Endothelial cell (in vitro differentiated cells): Measurements from ENCODE around the gene TIMM44. TPM values are rescaled to one million over a fixed set of nuclear protein-coding genes. Genes with fewer than 3 reads are reported as not detected.

Experiments used
- DNase-seq: peaks from one replicate; pipeline ENCODE4 v3.0.0; 2021; ENCODE audit warnings: low spot score
- H3K27ac Mint-ChIP-seq: one replicate; pipeline ENCODE4 v1.8.0; 2021; ENCODE audit warnings: mixed read lengths, inconsistent platforms; ENCODE audit not compliant: unreplicated experiment
- H3K27me3 Mint-ChIP-seq: one replicate; pipeline ENCODE4 v1.8.0; 2021; ENCODE audit warnings: mild to moderate bottlenecking, moderate library complexity, mixed read lengths, inconsistent platforms; ENCODE audit not compliant: unreplicated experiment
- H3K36me3 Mint-ChIP-seq: one replicate; pipeline ENCODE4 v1.8.0; 2021; ENCODE audit warnings: mild to moderate bottlenecking, low read depth, mixed read lengths, inconsistent platforms; ENCODE audit not compliant: unreplicated experiment
- H3K4me1 Mint-ChIP-seq: one replicate; pipeline ENCODE4 v1.8.0; 2021; ENCODE audit warnings: mild to moderate bottlenecking, mixed read lengths, inconsistent platforms; ENCODE audit not compliant: unreplicated experiment
- H3K4me3 Mint-ChIP-seq: one replicate; pipeline ENCODE4 v1.8.0; 2021; ENCODE audit warnings: mild to moderate bottlenecking, mixed read lengths, inconsistent platforms; ENCODE audit not compliant: unreplicated experiment
- H3K9me3 Mint-ChIP-seq: one replicate; pipeline ENCODE4 v1.8.0; 2021; ENCODE audit warnings: mixed read lengths, inconsistent platforms; ENCODE audit not compliant: unreplicated experiment
- total RNA-seq: library from RNA; stranded (reverse); fragmentation: NEBNext Ultra II Directional; extraction: Animal tissue kit (Norgen Biotek cat#: 25700); gene quantifications from one replicate; pipeline ENCODE4 v1.2.1, GENCODE V29; 2021; ENCODE audit not compliant: unreplicated experiment
- TF ChIP-seq, protein P1 (sequence below): fragments of 200-600 bp; sonication (generic); IDR thresholded peaks from one replicate; pipeline ENCODE4 v1.5.0; 2021; ENCODE audit warnings: antibody characterized with exemption; ENCODE audit not compliant: unreplicated experiment

TIMM44 gene
- total RNA-seq, 1 donor from 2014 or later, result 46.5 TPM

DNA sequence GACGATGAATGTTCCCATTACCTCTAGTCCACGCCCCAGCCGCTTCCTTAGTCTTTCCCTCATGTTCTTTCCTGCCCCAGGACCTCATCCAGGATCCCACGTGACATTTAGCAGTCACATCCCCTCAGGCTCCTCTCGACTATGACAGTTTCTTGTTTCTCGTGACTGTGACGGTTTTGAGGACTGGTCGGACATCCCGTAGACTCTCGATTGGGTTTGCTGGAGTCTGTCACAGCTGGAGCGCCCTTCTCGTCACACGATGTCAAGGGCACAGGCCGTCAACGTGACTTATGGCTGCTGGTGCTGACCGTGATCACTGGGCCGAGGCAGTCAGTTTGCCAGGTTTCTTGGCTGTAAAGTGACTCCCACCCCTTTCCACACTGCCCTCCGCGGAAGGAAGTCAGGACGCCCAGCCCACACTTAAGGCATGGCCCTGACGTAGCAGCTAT is 39.2 kb upstream of the TIMM44 start:
- Mint-ChIP-seq H3K4me1 (peaks cover 9% of the 10 kb centered on the region), H3K9me3 (no peaks in the 10 kb centered on the region), H3K4me3 (peak overlapping the region; percentile 31), H3K27ac (peak overlapping the region; percentile 30), H3K36me3 (peaks cover 44% of the 10 kb centered on the region), H3K27me3 (peaks cover 16% of the 10 kb centered on the region)
- DNase-seq, result no peak
- TF ChIP-seq, protein P1, sequence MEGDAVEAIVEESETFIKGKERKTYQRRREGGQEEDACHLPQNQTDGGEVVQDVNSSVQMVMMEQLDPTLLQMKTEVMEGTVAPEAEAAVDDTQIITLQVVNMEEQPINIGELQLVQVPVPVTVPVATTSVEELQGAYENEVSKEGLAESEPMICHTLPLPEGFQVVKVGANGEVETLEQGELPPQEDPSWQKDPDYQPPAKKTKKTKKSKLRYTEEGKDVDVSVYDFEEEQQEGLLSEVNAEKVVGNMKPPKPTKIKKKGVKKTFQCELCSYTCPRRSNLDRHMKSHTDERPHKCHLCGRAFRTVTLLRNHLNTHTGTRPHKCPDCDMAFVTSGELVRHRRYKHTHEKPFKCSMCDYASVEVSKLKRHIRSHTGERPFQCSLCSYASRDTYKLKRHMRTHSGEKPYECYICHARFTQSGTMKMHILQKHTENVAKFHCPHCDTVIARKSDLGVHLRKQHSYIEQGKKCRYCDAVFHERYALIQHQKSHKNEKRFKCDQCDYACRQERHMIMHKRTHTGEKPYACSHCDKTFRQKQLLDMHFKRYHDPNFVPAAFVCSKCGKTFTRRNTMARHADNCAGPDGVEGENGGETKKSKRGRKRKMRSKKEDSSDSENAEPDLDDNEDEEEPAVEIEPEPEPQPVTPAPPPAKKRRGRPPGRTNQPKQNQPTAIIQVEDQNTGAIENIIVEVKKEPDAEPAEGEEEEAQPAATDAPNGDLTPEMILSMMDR, result no peak

DNA sequence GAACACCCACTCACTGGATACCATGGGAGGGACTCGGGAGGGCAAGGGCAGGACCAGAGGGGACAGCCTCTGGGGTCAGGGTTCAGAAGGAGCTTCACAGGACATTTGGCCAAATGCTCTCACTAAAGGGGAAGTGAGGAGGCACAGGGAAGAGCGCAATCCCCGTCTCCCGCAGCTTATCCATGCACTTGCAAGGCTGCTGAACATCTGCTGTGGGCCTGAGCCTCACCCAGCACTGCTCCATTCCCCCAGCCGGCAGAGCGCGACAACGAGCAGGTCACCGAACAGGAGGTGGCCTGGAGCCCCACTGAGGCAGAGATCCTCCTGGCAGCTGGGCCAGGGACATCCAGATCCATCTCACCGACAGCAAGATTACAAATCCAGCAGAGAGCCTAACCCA is 38.6 kb upstream of the TIMM44 start:
- Mint-ChIP-seq H3K36me3 (peaks cover 41% of the 10 kb centered on the region), H3K4me1 (peaks cover 7% of the 10 kb centered on the region), H3K9me3 (no peaks in the 10 kb centered on the region), H3K4me3 (no peak overlapping the region), H3K27ac (no peak overlapping the region), H3K27me3 (peaks cover 16% of the 10 kb centered on the region)
- TF ChIP-seq, protein P1, result no peak
- DNase-seq, result no peak

DNA sequence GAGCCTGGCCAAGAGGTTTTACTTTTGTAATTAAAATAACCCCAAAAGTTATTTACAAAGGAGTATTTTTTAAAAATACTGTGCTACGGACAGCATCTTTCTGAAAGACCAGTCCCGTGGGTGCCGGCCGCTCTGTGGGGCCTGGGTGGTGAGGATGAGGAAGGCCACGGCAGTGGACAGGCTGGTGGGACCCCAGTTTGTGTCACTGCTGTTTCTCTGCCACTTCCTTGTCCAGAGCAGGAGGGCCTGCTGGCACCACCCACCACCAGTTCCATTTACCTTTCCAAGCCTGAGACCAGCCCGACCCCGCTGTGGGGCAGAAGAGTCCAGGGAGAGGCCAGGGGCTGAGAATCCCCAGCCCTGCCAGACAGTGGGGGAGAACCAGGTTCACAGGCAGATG is 38.2 kb upstream of the TIMM44 start:
- peaks cover 15% of the 10 kb centered on the region for H3K27me3 Mint-ChIP-seq
- DNase-seq, result no peak
- H3K4me1 Mint-ChIP-seq, result peaks cover 7% of the 10 kb centered on the region
- no peak overlapping the region for H3K4me3 Mint-ChIP-seq
- H3K36me3 Mint-ChIP-seq, result peaks cover 39% of the 10 kb centered on the region
- H3K9me3 Mint-ChIP-seq, result no peaks in the 10 kb centered on the region
- H3K27ac Mint-ChIP-seq, result no peak overlapping the region
- TF ChIP-seq, protein P1, result no peak

DNA sequence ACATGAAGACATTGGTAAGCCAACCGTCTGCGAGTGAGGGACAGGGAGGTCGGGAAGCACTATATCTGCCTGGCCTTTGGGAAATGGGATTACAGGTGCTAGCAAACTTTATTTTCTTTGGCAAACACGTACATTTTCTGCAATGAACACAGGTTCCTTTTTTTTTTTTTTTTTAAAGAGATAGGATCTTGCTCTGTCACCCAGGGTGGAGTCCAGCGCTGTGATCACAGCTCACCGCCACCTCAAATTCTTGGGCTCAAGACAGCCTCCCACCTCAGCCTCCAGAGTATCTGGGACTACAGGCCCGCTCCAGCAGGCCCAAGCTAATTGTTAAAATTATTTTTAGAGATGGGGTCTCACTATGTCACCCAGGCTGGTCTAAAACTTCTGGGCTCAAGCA is 37.7 kb upstream of the TIMM44 start:
- TF ChIP-seq, protein P1, result no peak
- DNase-seq, result no peak
- H3K27me3 Mint-ChIP-seq, result peaks cover 13% of the 10 kb centered on the region
- peaks cover 3% of the 10 kb centered on the region for H3K4me1 Mint-ChIP-seq
- peaks cover 34% of the 10 kb centered on the region for H3K36me3 Mint-ChIP-seq
- peak overlapping the region; percentile 47 for H3K4me3 Mint-ChIP-seq
- H3K27ac Mint-ChIP-seq, result no peak overlapping the region
- no peaks in the 10 kb centered on the region for H3K9me3 Mint-ChIP-seq

DNA sequence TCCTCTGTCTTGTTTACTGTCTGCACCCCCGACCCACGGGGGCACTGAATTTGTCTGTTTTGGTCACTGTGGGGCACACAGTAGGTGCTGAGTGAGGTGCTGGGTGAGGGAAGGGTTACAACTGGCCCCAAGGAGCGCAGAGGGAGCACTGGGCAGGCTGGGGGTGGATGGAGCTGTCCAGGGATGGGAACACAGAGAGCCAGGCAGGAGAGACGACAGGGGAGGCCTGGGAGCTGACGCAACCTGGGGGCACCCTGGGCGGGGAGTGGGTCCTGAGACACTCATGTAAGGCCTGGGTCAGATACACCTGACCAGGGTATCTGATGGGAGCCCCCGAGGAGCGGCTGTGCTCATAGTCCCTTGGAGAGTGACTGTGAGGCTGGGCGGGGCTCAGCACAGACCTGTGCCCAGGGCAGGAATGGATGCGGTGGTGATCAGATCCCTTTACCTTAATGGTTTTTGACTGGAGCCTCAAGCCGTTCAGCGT is 37.2 kb upstream of the TIMM44 start:
- peaks cover 29% of the 10 kb centered on the region for H3K36me3 Mint-ChIP-seq
- DNase-seq, result no peak
- TF ChIP-seq, protein P1, result no peak
- peaks cover 13% of the 10 kb centered on the region for H3K27me3 Mint-ChIP-seq
- H3K4me3 Mint-ChIP-seq, result peak overlapping the region; percentile 47
- no peaks in the 10 kb centered on the region for H3K9me3 Mint-ChIP-seq
- H3K4me1 Mint-ChIP-seq, result no peaks in the 10 kb centered on the region
- H3K27ac Mint-ChIP-seq, result no peak overlapping the region
